GM12878 (cell line): ENCODE results near the gene POU2F1.

ENCODE experiments used
- ATF3 ChIP-seq: IDR thresholded peaks from 2 replicates; pipeline ENCODE4 v1.6.1; 2011; ENCODE audit warnings: low read depth, mild to moderate bottlenecking, low read length, moderate library complexity, borderline replicate concordance; ENCODE audit errors: extremely low read depth
- BCL11A ChIP-seq: IDR thresholded peaks from 2 replicates; pipeline ENCODE4 v1.6.1; 2011; ENCODE audit warnings: low read depth, low read length
- CTCF ChIP-seq, 3 experiments: IDR thresholded peaks in 2 of 3; conservative IDR thresholded peaks in 1 of 3; 2 replicates each; pipeline ENCODE4 v1.5.1; 2011; ENCODE audit warnings: low read depth in 3 of 3, low read length in 3 of 3, mild to moderate bottlenecking in 3 of 3, control low read depth in 2 of 3, moderate library complexity in 2 of 3, inconsistent platforms in 1 of 3, mixed read lengths in 1 of 3; ENCODE audit not compliant: control insufficient read depth in 2 of 3, insufficient read depth in 1 of 3; ENCODE audit errors: extremely low read depth in 1 of 3
- EP300 ChIP-seq, 2 experiments: fragments of 150-350 bp in 1 of 2; IDR thresholded peaks; 2 replicates each; pipeline ENCODE4 v1.6.1; 2011 to 2012; ENCODE audit warnings: low read depth in 2 of 2, low read length in 2 of 2, borderline replicate concordance in 1 of 2, improper control_type of control experiment in 1 of 2, inconsistent platforms in 1 of 2; ENCODE audit not compliant: control insufficient read depth in 1 of 2
- FOXK2 ChIP-seq: fragments of 450-650 bp; IDR thresholded peaks from 2 replicates; pipeline ENCODE4 v1.6.1; 2017; ENCODE audit warnings: mild to moderate bottlenecking, moderate library complexity
- FOXM1 ChIP-seq: IDR thresholded peaks from 2 replicates; pipeline ENCODE4 v1.6.1; 2012; ENCODE audit warnings: low read depth, mild to moderate bottlenecking, inconsistent platforms, low read length, moderate library complexity
- JUNB ChIP-seq: IDR thresholded peaks from 2 replicates; pipeline ENCODE4 v1.6.1; 2016; ENCODE audit warnings: antibody characterized with exemption, mild to moderate bottlenecking
- MXI1 ChIP-seq: fragments of 150-350 bp; IDR thresholded peaks from 2 replicates; pipeline ENCODE4 v1.6.1; 2011; ENCODE audit warnings: low read depth, mild to moderate bottlenecking, inconsistent platforms, low read length, improper control_type of control experiment
- POLR2A ChIP-seq: IDR thresholded peaks from 2 replicates; pipeline ENCODE4 v1.6.1; 2011; ENCODE audit warnings: low read depth, mild to moderate bottlenecking, low read length
- POLR2AphosphoS5 ChIP-seq: IDR thresholded peaks from 2 replicates; pipeline ENCODE4 v1.6.1; 2011; ENCODE audit warnings: mild to moderate bottlenecking, low read length, inconsistent platforms
- RELA ChIP-seq: fragments of 450-650 bp; IDR thresholded peaks from 2 replicates; pipeline ENCODE4 v1.8.0; 2014; ENCODE audit warnings: borderline replicate concordance; ENCODE audit not compliant: partially characterized antibody
- SIN3A ChIP-seq: IDR thresholded peaks from 2 replicates; pipeline ENCODE4 v1.6.1; 2012; ENCODE audit warnings: low read depth, low read length, improper control_type of control experiment
- SUZ12 ChIP-seq: fragments of 200-600 bp; sonication (generic); IDR thresholded peaks from one replicate; pipeline ENCODE4 v1.6.1; 2018; ENCODE audit warnings: antibody characterized with exemption, mild to moderate bottlenecking; ENCODE audit not compliant: unreplicated experiment

GRCh38 chr1:167442142-167442848, 221.6 kb downstream of the POU2F1 start:
- TF ChIP-seq POLR2AphosphoS5, result no peak
- no peak for TF ChIP-seq EP300 (IDR thresholded peaks at IDR 0.05; ENCODE audit: borderline replicate concordance in 1 of 2, control insufficient read depth in 1 of 2, low read depth in 2 of 2, low read length in 2 of 2)
- TF ChIP-seq CTCF (IDR thresholded peaks at IDR 0.05 in 2 of 3, conservative IDR thresholded peaks at IDR 0.05 in 1 of 3; ENCODE audit: control insufficient read depth in 2 of 3, extremely low read depth in 1 of 3, insufficient read depth in 1 of 3, low read depth in 3 of 3, low read length in 3 of 3), result peak; percentile 92
- TF ChIP-seq JUNB, result no peak
- TF ChIP-seq POLR2A, result no peak
- no peak for TF ChIP-seq ATF3
- no peak for TF ChIP-seq SIN3A
- no peak for TF ChIP-seq SUZ12
- no peak for TF ChIP-seq MXI1
- no peak for TF ChIP-seq FOXM1
- TF ChIP-seq FOXK2, result no peak
- TF ChIP-seq RELA, result no peak
- TF ChIP-seq BCL11A, result no peak
